PC-9 (cell line): ENCODE data around the gene CYYR1. TPM values are rescaled to one million over a fixed set of nuclear protein-coding genes. Genes with fewer than 3 reads are reported as not detected.

Experiments
- BruUV-seq: library from RNA; stranded (reverse); fragments of 400-500 nt; replicated peaks from 2 replicates; lab custom pipeline; 2021; lab: Mats Ljungman, UMichigan
- CTCF ChIA-PET: fragments of 300-600 bp; sonication (Branson Sonifier 250); formaldehyde crosslinking; loops from one replicate; lab custom pipeline; 2022; ENCODE audit warnings: antibody characterized with exemption; lab: Charles Lee
- POLR2A ChIA-PET: fragments of 300-600 bp; sonication (Branson Sonifier 250); formaldehyde crosslinking; loops from one replicate; lab custom pipeline; 2022; ENCODE audit warnings: antibody characterized with exemption; ENCODE audit not compliant: unreplicated experiment; lab: Charles Lee
- DNase-seq, 2 experiments: peaks; one replicate each; pipeline versions ENCODE4 v3.0.0 to v3.0.0-alpha.2; 2015 to 2022; ENCODE audit warnings: mixed read lengths in 1 of 2
- H2AFZ ChIP-seq: fragments of 200-600 bp; sonication (generic); 2 replicates; pipeline ENCODE4 v1.8.1; 2017; ENCODE audit warnings: antibody characterized with exemption
- H3F3A ChIP-seq: fragments of 200-600 bp; sonication (generic); 2 replicates; pipeline ENCODE4 v1.8.1; 2017; ENCODE audit warnings: antibody characterized with exemption, mild to moderate bottlenecking, low read depth; ENCODE audit not compliant: insufficient read depth
- H3K27ac ChIP-seq: fragments of 200-600 bp; sonication (generic); 2 replicates; pipeline ENCODE4 v1.6.1; 2016; ENCODE audit warnings: mixed run types
- H3K27me3 ChIP-seq: fragments of 200-600 bp; sonication (generic); 2 replicates; pipeline ENCODE4 v1.6.1; 2016; ENCODE audit warnings: low read depth, mixed run types; ENCODE audit not compliant: insufficient read depth
- H3K36me3 ChIP-seq: fragments of 200-600 bp; sonication (generic); 2 replicates; pipeline ENCODE4 v1.6.1; 2016; ENCODE audit warnings: low read depth, mixed run types
- H3K4me1 ChIP-seq: fragments of 200-600 bp; sonication (generic); replicated peaks from 2 replicates; pipeline ENCODE4 v1.6.1; 2016; ENCODE audit warnings: mixed run types; ENCODE audit not compliant: insufficient read depth
- H3K4me2 ChIP-seq: fragments of 200-600 bp; sonication (generic); 2 replicates; pipeline ENCODE4 v1.6.1; 2017; ENCODE audit warnings: mixed run types
- H3K4me3 ChIP-seq: fragments of 200-600 bp; sonication (generic); 2 replicates; pipeline ENCODE4 v1.6.1; 2016; ENCODE audit warnings: mixed run types
- H3K79me2 ChIP-seq: fragments of 200-600 bp; sonication (generic); 2 replicates; pipeline ENCODE4 v1.6.1; 2017; ENCODE audit warnings: low read depth, mixed run types
- H3K9me2 ChIP-seq: fragments of 200-600 bp; sonication (generic); 2 replicates; pipeline ENCODE4 v1.8.1; 2017; ENCODE audit warnings: mild to moderate bottlenecking; ENCODE audit not compliant: insufficient read depth
- H3K9me3 ChIP-seq: fragments of 200-600 bp; sonication (generic); 2 replicates; pipeline ENCODE4 v1.8.1; 2016; ENCODE audit warnings: low read depth; ENCODE audit not compliant: insufficient read depth
- H4K20me1 ChIP-seq: fragments of 200-600 bp; sonication (generic); 2 replicates; pipeline ENCODE4 v1.8.1; 2017; ENCODE audit not compliant: insufficient read depth
- CTCF ChIP-seq: fragments of 200-600 bp; sonication (generic); conservative IDR thresholded peaks from 2 replicates; pipeline ENCODE4 v1.6.1; 2017; ENCODE audit warnings: mixed run types, antibody characterized with exemption, mild to moderate bottlenecking, moderate library complexity
- EZH2 ChIP-seq: fragments of 200-600 bp; sonication (generic); IDR thresholded peaks from 2 replicates; pipeline ENCODE4 v1.8.0; 2017; ENCODE audit warnings: antibody characterized with exemption, low read depth
- intact Hi-C: fragments of 100-400 bp; cut with micrococcal nuclease; formaldehyde crosslinking; loops from one replicate; pipeline ENCODE4 v1.10.0; 2022; ENCODE audit not compliant: unreplicated experiment
- total RNA-seq: library from RNA; stranded (reverse); gene quantifications from 2 replicates; pipeline ENCODE4 v1.2.3, GENCODE V29; 2021

CYYR1 gene
- total RNA-seq, 1 experiment from 2014 or later = not detected

DNA sequence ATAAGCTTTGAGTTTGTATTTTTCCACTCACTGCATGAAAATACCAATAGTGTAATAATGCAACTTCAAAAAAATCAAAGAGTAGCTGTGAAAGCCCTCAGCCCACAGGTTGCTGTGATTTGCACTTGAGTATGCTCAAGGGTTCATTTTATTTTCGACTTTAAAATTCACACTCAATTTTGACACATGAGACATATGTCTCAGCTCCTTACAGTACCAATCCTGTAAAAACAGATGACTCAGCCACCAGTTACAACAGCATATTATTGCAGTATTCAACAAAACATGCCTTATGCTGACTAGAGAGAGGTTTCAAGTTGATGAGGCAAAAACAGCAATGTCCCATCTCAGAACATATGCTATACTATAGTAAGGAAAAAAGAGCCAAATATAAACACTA is 66.1 kb downstream of the CYYR1 start:
- Histone ChIP-seq H3K4me3 (no peak overlapping the region), H2AFZ (no peak overlapping the region), H3K9me3 (no peaks in the 10 kb centered on the region), H3K4me1 (no peaks in the 10 kb centered on the region), H3F3A (no peaks in the 10 kb centered on the region), H3K27ac (no peak overlapping the region), H3K9me2 (no peaks in the 10 kb centered on the region), H3K4me2 (no peak overlapping the region), H3K27me3 (no peaks in the 10 kb centered on the region), H4K20me1 (no peaks in the 10 kb centered on the region), H3K79me2 (no peaks in the 10 kb centered on the region), H3K36me3 (no peaks in the 10 kb centered on the region)
- CTCF ChIA-PET = no interaction called here
- DNase-seq = no peak
- BruUV-seq = no TSS peak
- intact Hi-C loops = no loop called here
- TF ChIP-seq CTCF (no peak), EZH2 (no peak)
- POLR2A ChIA-PET = no interaction called here

DNA sequence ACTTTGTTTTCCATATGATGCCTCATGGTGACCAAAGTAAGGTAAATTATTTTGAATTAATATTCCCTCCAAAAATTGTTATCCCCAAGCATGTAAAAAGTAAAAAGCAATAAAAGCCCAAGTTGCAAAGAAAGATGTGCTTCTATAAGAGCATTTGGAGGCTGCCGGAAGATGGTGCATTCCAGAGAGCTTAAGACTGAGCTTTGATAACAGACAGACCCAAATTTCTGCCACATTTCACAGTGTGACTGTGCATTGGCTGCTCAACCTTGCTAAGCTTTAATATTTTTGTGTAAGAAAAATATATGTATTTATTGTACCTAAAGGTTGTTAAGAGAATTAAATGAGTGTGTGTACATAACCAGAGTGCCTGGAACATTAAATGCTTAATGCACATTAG is 67.9 kb downstream of the CYYR1 start:
- Histone ChIP-seq H2AFZ (no peak overlapping the region), H3K4me2 (no peak overlapping the region), H4K20me1 (no peaks in the 10 kb centered on the region), H3F3A (no peaks in the 10 kb centered on the region), H3K79me2 (no peaks in the 10 kb centered on the region), H3K27ac (no peak overlapping the region), H3K9me2 (no peaks in the 10 kb centered on the region), H3K9me3 (no peaks in the 10 kb centered on the region), H3K27me3 (no peaks in the 10 kb centered on the region), H3K4me1 (no peaks in the 10 kb centered on the region), H3K36me3 (no peaks in the 10 kb centered on the region), H3K4me3 (no peak overlapping the region)
- POLR2A ChIA-PET = no interaction called here
- CTCF ChIA-PET = no interaction called here
- intact Hi-C loops = no loop called here
- DNase-seq = no peak
- no TSS peak for BruUV-seq
- TF ChIP-seq EZH2 = no peak
- TF ChIP-seq CTCF = no peak

GRCh38 chr21:26503414-26503813 is 69.7 kb downstream of the CYYR1 start:
- CTCF ChIA-PET = no interaction called here
- DNase-seq = no peak
- H3K36me3 ChIP-seq = no peaks in the 10 kb centered on the region

More at GRCh38 chr21:26503414-26503813, 69.7 kb downstream of the CYYR1 start:
- Histone ChIP-seq H3K9me2 (no peaks in the 10 kb centered on the region), H4K20me1 (no peaks in the 10 kb centered on the region), H3K9me3 (no peaks in the 10 kb centered on the region), H3K4me3 (no peak overlapping the region), H3K79me2 (no peaks in the 10 kb centered on the region), H3K27ac (no peak overlapping the region), H2AFZ (no peak overlapping the region), H3K4me1 (no peaks in the 10 kb centered on the region), H3K27me3 (no peaks in the 10 kb centered on the region), H3K4me2 (no peak overlapping the region), H3F3A (no peaks in the 10 kb centered on the region)
- TF ChIP-seq EZH2 = no peak
- TF ChIP-seq CTCF = no peak
- no TSS peak for BruUV-seq
- POLR2A ChIA-PET = no interaction called here
- intact Hi-C loops = no loop called here
